HT-29 (cell line): Measurements from ENCODE around the gene PPM1D. TPM values are rescaled to one million over a fixed set of nuclear protein-coding genes. Genes with fewer than 3 reads are reported as not detected.
"Not testable (repeated sequence)": the region's sequence is repeated elsewhere in the genome, so short reads cannot be mapped to it uniquely, and the experiment has no call there.

Experiments used
- DNase-seq: peaks from one replicate; pipeline ENCODE4 v3.0.0-alpha.2; 2015; ENCODE audit warnings: low spot score
- small RNA-seq: library from RNA; depleted of rRNA; stranded (forward); fragments of <200 nt; gene quantifications from one replicate; pipeline ENCODE3, GENCODE V24; 2014
- total RNA-seq: library from RNA; depleted of rRNA; stranded (reverse); fragments of >200 nt; shearing (Covaris generic); gene quantifications from 2 replicates; pipeline ENCODE4 v1.2.3, GENCODE V29; 2014; rRNA removed

Gene PPM1D
- total RNA-seq, 1 experiment from 2014 or later = 13.1 TPM

DNA sequence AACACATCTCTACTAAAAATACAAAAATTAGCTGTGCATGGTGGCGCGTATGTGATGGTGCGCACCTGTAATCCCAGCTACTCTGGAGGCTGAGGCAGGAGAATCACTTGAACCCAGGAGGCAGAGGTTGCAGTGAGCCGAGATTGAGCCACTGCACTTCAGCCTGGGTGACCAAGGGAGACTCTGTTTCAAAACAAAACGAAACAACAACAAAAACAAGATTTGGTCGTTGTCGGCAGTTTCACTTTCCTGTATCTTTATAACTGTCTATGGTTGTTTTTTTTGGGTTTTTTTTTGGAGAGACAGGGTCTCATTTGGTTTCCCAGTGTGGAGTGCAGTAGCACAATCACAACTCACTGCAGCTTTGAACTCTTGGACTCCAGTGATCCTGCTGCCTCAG, 68.7 kb downstream of the PPM1D start:
- DNase-seq = not testable (repeated sequence)

DNA sequence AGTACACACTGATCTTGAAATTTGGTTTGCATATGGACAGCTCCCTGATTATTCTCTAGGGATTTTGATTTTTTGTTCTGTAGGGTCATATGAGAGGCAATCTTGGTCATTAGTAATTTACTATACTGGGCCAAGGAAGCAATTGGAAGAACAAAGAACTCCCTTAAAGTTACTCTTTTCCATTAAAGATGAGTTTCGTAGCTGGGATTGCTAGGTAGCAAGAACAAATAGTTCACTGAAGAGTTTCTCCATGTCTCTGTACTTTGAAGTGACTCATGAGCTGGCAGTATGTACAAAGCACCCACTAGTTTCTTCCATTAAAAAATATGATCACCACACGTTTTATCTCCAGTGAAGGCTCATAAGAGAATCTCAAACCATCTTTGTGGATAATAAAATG, 71.5 kb downstream of the PPM1D start:
- no peak for DNase-seq

DNA sequence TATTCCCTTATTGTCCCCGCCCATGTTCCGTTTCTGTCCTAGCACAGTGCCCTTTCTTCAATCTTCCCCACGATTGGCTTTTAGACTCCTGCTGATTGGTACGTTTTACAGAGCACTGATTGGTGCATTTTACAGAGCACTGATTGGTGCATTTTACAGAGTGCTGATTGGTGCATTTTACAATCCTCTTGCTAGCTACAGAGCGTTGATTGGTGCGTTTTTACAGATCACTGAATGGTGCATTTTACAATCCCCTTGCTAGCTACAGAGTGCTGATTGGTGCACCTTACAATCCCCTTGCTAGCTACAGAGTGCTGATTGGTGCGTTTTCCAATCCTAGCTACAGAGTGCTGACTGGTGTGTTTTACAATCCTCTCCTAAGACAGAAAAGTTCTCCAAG, 74.6 kb downstream of the PPM1D start:
- not testable (repeated sequence) for DNase-seq

DNA sequence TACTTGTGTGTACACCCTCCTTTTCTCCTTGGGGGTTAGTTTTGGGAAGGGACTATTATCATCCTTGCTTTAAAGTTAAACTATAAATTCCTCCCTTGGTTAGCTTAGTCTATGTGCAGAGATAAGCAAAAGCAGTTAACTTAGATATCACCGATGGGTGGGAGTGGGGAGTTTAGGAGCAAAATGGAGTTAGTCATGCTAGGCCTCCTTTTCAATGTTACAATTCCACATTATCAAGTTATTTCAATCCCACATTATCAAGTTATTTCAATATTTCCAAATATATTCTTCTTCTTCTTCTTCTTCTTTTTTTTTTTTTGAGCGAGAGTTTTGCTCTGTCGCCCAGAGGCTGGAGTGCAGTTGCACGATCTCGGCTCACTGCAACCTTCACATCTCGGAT, 76.0 kb downstream of the PPM1D start:
- no peak for DNase-seq

DNA sequence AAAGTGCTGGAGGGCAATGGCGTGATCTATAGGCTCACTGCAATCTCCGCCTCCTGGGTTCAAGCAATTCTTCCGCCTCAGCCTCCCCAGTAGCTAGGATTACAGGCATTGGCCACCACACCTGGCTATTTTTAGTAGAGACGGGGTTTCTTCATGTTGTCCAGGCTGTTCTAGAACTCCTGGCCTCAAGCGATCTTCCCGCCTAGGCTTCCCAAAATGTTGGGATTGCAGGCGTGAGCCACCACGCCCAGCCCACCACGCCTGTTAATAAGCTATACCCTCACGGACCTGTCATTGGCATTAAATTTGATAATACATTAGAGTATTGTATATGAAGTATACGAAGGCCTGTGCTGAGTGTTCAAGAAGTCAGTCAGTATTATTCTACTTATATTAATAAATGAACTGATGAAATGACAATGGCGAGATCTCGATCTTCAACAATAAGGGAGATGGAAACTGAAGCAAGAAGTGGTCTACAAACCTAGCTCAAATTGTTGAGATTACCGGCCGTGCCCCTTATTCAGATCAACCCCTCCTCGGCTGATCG, 76.8 kb downstream of the PPM1D start:
- DNase-seq = no peak

DNA sequence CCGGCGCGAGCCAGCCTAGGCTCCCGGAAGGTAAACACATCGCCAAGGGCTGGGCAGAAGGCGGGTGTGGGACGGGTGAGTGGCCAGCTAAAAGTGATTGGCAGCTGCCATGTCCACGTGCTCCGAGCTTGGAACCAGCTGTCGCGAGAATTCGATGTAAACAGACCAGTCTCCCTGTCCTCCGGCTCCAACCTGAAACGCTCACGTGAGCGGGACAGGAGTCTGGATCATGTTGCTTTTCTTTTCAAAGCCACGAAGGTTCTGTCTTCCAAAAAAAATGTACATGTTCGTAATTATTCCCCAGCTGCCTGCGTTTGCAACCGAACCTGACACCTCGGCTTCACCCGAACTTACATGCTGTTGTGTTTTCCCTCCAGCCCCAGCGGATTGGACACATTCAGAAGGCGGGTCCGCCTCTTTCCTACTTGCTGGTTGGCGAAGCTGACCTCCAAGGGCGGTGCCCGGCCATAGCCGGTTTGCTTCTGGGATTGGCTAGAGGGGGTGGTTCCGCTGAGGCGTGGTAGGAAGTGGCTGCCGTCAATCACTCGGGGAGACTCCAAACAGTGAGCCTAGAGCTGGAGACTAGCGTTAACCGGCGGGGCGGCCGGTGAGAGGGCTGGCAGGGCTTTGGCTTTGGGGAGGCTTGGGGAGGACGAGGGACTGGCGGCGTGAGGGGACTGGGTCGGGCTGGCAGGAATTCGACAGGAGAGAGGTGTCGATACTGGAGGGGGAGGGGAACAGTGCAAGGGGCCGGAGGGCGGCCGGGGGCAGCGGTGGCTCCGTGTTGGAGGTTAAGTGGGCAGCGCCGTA, 77.5 kb downstream of the PPM1D start, which contains the start of gene BCAS3:
Gene BCAS3 (plus strand): TSS at position 544 of the 810 bp plus-strand sequence.
- peak; percentile 98 for DNase-seq

DNA sequence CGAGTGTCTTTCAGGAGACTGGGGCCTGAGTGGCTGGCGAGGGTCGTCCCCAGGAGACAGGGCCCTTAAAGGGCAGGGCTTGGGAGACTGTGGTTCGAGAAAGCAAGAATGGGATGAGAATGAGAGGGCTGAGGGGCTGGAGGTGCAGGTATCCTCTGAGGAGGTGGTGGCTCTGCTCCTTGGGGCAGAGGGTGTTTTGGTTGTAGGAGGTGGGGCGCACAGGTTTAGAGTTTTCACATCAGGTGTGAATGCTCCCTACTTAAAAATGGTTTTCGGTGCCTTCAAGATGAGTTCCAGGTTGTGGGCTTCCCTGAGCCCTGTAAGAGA, 78.1 kb downstream of the PPM1D start:
- no peak for DNase-seq

DNA sequence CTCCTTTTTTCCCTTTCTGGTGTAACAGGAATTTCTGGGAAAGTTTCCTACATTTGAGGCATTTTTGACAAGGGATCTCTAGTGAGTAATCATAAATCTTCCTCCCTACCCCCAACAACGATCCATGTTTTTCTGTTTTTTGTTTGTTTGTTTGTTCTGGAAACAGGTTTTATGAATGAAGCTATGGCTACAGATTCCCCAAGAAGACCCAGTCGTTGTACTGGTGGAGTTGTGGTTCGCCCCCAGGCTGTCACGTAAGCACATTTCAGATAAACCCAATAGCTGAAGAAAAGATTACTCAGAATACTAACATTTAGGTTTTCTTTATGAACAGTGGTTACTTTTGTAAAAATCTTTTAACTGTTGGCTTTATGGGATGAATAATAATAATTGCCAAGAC, 79.3 kb downstream of the PPM1D start:
- DNase-seq = no peak

DNA sequence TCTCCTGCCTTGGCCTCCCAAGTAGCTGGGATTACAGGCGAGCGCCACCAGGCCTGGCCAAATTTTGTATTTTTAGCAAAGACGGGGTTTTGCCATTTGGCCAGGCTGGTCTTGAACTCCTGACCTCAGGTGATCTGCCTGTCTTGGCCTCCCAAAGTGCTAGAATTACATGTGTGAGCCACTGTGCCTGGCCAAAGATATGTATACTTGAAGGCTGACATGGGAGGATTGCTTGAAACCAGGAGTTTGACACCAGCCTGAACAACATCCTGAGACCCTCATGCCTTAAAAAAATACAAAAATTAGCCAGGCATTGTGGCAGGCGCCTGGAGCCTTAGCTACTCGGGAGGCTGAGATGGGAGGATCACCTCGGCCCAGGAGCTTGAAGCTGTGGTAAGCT, 80.8 kb downstream of the PPM1D start:
- no peak for DNase-seq

DNA sequence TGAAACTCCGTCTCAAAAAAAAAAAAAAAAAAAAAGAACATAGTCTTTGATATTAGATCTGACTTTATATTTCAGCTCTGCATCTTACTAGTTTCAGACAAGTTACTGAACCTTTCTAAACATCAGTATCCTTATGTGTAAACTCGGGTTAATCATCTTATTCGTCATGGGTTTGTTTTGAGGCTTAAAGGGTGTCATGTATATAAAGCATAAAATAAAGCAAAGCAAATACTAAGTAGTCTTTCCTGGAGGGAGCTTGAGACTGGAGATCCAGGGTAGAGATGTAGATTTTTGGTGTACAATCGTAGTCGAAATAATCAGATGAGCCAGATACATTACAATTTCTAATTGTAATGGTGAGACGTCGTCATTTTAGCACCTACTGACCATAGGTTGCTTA, 85.4 kb downstream of the PPM1D start:
- no peak for DNase-seq

DNA sequence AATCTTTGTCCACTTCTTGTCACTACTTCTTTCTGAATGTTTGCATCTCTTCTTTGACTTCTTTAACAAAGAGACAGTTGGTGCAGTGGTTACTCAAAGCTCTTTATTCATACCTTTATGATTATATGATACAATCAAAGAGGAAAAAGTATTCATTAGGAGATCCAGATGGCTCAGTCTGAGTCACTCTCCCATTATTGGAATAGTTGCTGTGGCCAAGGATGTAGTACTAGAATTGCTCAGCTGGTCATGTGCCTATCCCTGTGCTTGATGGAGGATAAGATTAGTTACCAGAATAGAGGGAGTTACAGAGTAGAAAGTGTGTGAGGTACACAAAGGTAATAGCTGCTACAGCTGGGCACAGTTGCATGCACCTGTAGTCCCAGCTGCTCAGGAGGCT, 96.0 kb downstream of the PPM1D start:
- DNase-seq = no peak

DNA sequence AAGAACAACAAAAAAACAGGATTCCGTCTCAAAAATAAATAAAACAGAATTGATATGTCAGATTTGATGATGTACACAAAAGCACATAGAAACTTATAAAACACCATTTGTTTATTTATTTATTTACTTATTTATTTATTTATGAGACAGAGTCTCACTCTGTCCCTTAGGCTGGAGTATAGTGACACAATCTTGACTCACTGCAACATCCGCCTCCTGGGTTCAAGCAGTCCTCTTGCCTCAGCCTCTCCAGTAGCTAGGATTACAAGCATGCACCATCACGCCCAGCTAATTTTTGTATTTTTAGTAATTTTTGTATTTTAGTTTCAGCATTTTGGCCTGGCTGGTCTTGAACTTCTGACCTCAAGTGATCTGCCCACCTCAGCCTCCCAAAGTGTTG, 99.1 kb downstream of the PPM1D start:
- DNase-seq = no peak

DNA sequence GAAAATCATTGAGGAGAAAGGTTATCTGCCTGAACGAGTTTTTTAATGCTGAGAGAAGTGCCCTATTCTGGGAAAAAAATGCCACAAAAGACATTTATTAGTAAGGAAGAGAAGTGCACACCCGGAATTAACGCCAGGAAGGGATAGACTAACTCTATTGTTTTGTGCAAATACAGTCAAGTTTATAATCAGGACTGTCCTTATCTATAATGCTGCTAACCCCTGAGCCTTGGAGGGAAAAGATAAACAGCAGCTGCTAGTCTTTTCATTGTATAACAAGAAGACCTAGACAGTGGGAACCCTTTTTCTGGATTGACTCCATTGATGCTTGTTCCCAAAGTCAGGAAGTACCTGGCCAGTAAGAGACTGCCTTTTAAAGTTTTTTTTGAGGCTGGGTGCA, 104.2 kb downstream of the PPM1D start:
- no peak for DNase-seq

DNA sequence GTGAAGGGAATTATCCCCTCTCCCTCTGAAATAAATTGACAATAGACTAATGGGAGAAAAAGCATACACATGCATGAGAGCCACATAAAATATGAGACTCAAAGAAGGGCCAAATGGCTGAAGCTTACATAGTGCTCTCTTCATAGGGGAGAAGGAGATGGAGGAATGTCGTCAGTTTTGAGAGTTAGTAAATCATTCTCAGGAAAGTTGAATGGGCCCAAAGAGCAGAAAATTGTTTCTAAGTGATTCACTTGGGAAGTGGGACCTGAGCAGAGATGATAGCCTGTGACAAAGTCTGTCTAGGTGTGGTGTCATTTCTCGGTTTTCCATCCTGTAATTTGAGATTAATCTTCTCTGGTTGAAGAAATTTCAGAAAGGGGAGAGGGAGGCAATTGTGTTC, 112.7 kb downstream of the PPM1D start:
- no peak for DNase-seq

DNA sequence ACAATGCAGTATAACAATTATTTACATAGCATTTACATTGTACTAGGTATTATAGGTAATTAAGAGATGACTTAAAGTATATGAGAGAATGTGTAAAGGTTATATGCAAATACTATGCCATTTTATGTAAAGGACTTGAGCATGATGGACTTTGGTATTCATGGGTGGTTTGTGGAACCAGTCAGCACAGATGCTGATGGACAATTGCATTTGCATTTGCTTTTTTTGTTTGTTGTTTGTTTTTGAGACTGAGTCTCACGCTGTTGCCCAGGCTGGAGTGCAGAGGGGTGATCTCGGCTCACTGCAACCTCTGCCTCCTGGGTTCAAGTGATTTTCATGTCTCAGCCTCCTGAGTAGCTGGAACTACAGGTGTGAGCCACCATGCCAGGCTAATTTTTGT, 113.6 kb downstream of the PPM1D start:
- DNase-seq = no peak

Small RNA genes lying within 50 kb of the gene (small RNA-seq; reads per million reads assigned to genes)
- gene AC011921.2 (not detected), gene RN7SL606P (not detected), gene RNU6-623P (not detected)

Other genes starting within 250 kb of the PPM1D start
- 19.9 and 24.6 TPM in 2 replicates for gene USP32, start 208.1 kb upstream of the PPM1D start, total RNA-seq
- not detected in 2 replicates for gene CHCT1, start 177.7 kb upstream of the PPM1D start, total RNA-seq
- 8.0 and 8.3 TPM in 2 replicates for gene APPBP2, start 74.0 kb upstream of the PPM1D start, total RNA-seq
- gene BCAS3, start 77.7 kb downstream of the PPM1D start, total RNA-seq = 7.4 and 10.2 TPM in 2 replicates